ENCODE measurements around the gene SMIM23.

- TF ChIP-seq PRDM2 (tag by site-specific recombination; IDR thresholded peaks at IDR 0.05; ENCODE audit: borderline replicate concordance) (no peak), CTCF (tag by site-specific recombination; IDR thresholded peaks at IDR 0.05) (no peak), ZNF23 (tag by site-specific recombination; IDR thresholded peaks at IDR 0.05; ENCODE audit: borderline replicate concordance) (no peak), ZNF362 (tag by site-specific recombination; IDR thresholded peaks at IDR 0.05) (no peak), ELK4 (IDR thresholded peaks at IDR 0.05; ENCODE audit: borderline replicate concordance, low read depth, low read length) (no peak), REST (tag by site-specific recombination; IDR thresholded peaks at IDR 0.05) (no peak), ZNF350 (tag by site-specific recombination; IDR thresholded peaks at IDR 0.05) (no peak), ZNF18 (tag by site-specific recombination; IDR thresholded peaks at IDR 0.05) (no peak), GLI4 (tag by site-specific recombination; IDR thresholded peaks at IDR 0.05) (no peak), ZNF121 (tag by site-specific recombination; IDR thresholded peaks at IDR 0.05) (no peak), ZNF501 (tag by site-specific recombination; IDR thresholded peaks at IDR 0.05) (no peak)
Observed at GRCh38 chr5:171783051-171783450, 2.6 kb upstream of the SMIM23 start.

All from HEK293 (cell line).